Sigmoid colon (tissue), 7 donors: Measurements from ENCODE around the gene IGIP. TPM values are rescaled to one million over a fixed set of nuclear protein-coding genes. Genes with fewer than 3 reads are reported as not detected.

ENCODE experiments used
- DNase-seq: peaks from one replicate; pipeline ENCODE4 v3.0.0-alpha.2; 2019
- H3K27ac ChIP-seq, 4 donors: fragments of 200-600 bp; sonication (generic); one replicate each; pipeline ENCODE4 v1.5.1; 2016 to 2019; ENCODE audit warnings: mild to moderate bottlenecking in 1 of 4
- H3K27me3 ChIP-seq, 3 donors: fragments of 200-600 bp; sonication (generic); one replicate each; pipeline ENCODE4 v1.5.1; 2019; ENCODE audit warnings: mild to moderate bottlenecking in 1 of 3
- H3K36me3 ChIP-seq, 4 donors: fragments of 200-600 bp; sonication (generic); one replicate each; pipeline ENCODE4 v1.5.1; 2016 to 2019
- H3K4me1 ChIP-seq, 4 donors: fragments of 200-600 bp; sonication (generic); one replicate each; pipeline ENCODE4 v1.5.1; 2017 to 2019
- H3K4me3 ChIP-seq, 4 donors: fragments of 200-600 bp; sonication (generic); one replicate each; pipeline ENCODE4 v1.5.1; 2017 to 2019; ENCODE audit warnings: mild to moderate bottlenecking in 2 of 4, moderate library complexity in 1 of 4
- H3K9me3 ChIP-seq, 4 donors: fragments of 200-600 bp in 3 of 4; sonication (generic) in 3 of 4; one replicate each; pipeline versions ENCODE4 v1.5.1 to v1.6.1; 2013 to 2019
- EP300 ChIP-seq, 4 donors: sonication (generic); formaldehyde crosslinking; IDR thresholded peaks; one replicate each; pipeline ENCODE4 v1.6.1; 2017; ENCODE audit warnings: antibody characterized with exemption in 4 of 4
- POLR2A ChIP-seq, 2 donors: fragments of 450-650 bp; IDR thresholded peaks; one replicate each; pipeline ENCODE4 v1.6.1; 2016; ENCODE audit warnings: antibody characterized with exemption in 2 of 2, mild to moderate bottlenecking in 2 of 2, moderate library complexity in 2 of 2
- POLR2AphosphoS5 ChIP-seq, 4 donors: sonication (generic); formaldehyde crosslinking; IDR thresholded peaks; one replicate each; pipeline ENCODE4 v1.6.1; 2017; ENCODE audit warnings: antibody characterized with exemption in 4 of 4
- WGBS, 2 donors: extraction: QIAGEN DNeasy Blood & Tissue Kit; methylation state at CpG; one replicate each; pipeline ENCODE4 v1.1.7; 2013; 5-methylcytosine and 5-hydroxymethylcytosine counted together
- intact Hi-C: fragments of 100-400 bp; cut with DNase I; formaldehyde crosslinking; loops from one replicate; pipeline ENCODE4 v1.15.1; 2023
- polyA plus RNA-seq, 3 donors: library from polyadenylated mRNA; stranded (reverse); fragments of 200-250 nt; gene quantifications; one replicate each; pipeline ENCODE4 v1.2.3, GENCODE V29; 2013
- total RNA-seq, 4 donors: library from RNA; depleted of rRNA; stranded (reverse); fragments of >200 nt; gene quantifications; one replicate each; pipeline ENCODE4 v1.1.0, GENCODE V29; 2016
- TF ChIP-seq, protein P1 (sequence below), 4 experiments: fragments of 450-650 bp in 3 of 4; fragments of 200-600 bp in 1 of 4; IDR thresholded peaks; one replicate each; pipeline ENCODE4 v1.5.1; 2016 to 2019; ENCODE audit warnings: antibody characterized with exemption in 4 of 4, mild to moderate bottlenecking in 3 of 4, moderate library complexity in 2 of 4
- donor health status: healthy with polysubstance abuse.
- donor health status: Bipolar disorder and iron deficiency.
- donor health status: healthy.

IGIP gene
- total and polyA plus RNA-seq, 7 donors = 3.5 to 35.2 (median 24.7) TPM

DNA sequence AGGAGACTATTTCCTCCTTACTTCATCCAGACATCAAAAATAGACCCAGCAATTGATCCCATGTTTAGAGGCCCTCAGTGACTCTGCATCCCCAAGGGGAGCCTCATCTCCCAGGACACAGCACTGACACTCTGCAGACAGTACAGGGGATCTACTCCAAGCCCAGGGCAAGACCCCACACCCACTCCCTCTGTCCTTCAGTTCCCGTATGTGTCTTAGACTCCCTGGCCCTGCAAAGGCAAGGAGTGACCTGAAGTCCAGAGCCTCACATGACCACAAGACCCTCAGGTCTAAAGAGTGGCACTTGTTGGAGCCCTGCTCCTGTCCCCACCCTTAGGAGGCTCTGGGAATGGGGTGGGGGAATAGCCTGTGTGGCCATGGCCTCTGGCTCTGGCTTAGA is 21.7 kb downstream of the IGIP start:
- WGBS, 2 donors = 96 to 97% methylated on average over 1 of the region's 1 CpG
- intact Hi-C loops = loop anchor here (1.0 to 10.0 kb wide), 3 partner anchors 9 to 360 kb away; no protein-coding TSS in a partner anchor
- Histone ChIP-seq H3K27me3 (no peaks in the 10 kb centered on the region), H3K27ac (no peak overlapping the region), H3K36me3 (no peaks in the 10 kb centered on the region), H3K4me3 (no peak overlapping the region), H3K9me3 (no peaks in the 10 kb centered on the region), H3K4me1 (peaks cover 0 to 20% (median 16%) of the 10 kb centered on the region in 4 donors)
- TF ChIP-seq POLR2AphosphoS5 (IDR thresholded peaks at IDR 0.05) = no peak
- TF ChIP-seq POLR2A (IDR thresholded peaks at IDR 0.05) = no peak
- no peak for TF ChIP-seq EP300 (IDR thresholded peaks at IDR 0.05)
- TF ChIP-seq, protein P1, sequence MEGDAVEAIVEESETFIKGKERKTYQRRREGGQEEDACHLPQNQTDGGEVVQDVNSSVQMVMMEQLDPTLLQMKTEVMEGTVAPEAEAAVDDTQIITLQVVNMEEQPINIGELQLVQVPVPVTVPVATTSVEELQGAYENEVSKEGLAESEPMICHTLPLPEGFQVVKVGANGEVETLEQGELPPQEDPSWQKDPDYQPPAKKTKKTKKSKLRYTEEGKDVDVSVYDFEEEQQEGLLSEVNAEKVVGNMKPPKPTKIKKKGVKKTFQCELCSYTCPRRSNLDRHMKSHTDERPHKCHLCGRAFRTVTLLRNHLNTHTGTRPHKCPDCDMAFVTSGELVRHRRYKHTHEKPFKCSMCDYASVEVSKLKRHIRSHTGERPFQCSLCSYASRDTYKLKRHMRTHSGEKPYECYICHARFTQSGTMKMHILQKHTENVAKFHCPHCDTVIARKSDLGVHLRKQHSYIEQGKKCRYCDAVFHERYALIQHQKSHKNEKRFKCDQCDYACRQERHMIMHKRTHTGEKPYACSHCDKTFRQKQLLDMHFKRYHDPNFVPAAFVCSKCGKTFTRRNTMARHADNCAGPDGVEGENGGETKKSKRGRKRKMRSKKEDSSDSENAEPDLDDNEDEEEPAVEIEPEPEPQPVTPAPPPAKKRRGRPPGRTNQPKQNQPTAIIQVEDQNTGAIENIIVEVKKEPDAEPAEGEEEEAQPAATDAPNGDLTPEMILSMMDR (IDR thresholded peaks at IDR 0.05) = no peak
- DNase-seq = no peak

DNA sequence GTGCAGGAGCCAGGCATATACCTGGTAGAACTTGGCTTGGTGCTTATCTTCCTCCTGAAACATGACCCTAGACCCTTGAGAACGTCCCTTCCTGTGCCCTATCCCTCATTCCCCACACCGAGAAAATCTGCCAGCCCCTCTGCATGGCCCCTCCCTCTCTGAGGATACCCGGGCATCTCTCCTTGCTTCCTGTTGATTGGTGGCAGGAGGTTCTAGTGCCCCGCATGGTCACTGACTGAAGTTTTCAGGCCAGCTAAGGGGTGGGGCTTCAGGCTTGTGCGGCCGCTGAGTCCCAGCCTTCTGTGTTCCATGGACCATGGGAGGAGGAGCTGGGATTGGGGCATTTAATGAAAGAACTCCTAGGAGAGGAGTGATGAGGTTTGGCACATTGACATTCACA is 22.8 kb downstream of the IGIP start:
- H3K36me3 ChIP-seq = no peaks in the 10 kb centered on the region
- H3K27me3 ChIP-seq = no peaks in the 10 kb centered on the region
- H3K4me1 ChIP-seq = peaks cover 0 to 22% (median 18%) of the 10 kb centered on the region in 4 donors
- no peak for DNase-seq
- intact Hi-C loops = loop anchor here (5.0 to 10.0 kb wide), 2 partner anchors 284 to 361 kb away; no protein-coding TSS in a partner anchor
- WGBS, 2 donors = 57 to 70% methylated on average over 6 of the region's 6 CpGs
- TF ChIP-seq, protein P1 (IDR thresholded peaks at IDR 0.05) = no peak
- TF ChIP-seq EP300 (IDR thresholded peaks at IDR 0.05) = no peak
- no peak for TF ChIP-seq POLR2A (IDR thresholded peaks at IDR 0.05)
- no peak for TF ChIP-seq POLR2AphosphoS5 (IDR thresholded peaks at IDR 0.05)
- H3K9me3 ChIP-seq = no peaks in the 10 kb centered on the region
- no peak overlapping the region for H3K27ac ChIP-seq
- no peak overlapping the region for H3K4me3 ChIP-seq

DNA sequence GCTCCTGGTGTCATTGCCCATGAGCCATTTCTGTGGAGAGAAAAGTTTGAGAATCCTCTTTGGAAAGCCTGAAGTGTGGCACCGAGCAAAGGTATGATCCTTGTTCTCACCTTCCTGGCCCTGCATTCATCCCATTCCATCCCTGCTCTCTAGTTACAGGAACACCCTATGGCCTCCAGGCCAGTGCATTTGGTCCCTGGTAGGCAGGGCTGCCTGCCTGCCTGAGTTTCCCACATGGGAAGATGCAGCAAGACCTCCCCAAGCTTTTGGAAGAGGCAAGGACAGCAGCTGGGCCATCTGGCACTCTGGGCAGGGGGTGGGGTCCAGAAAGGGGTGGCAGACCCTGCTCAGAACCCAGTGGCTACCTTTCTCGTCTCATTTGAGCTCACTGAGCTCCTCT is 24.5 kb downstream of the IGIP start:
- Histone ChIP-seq H3K9me3 (no peaks in the 10 kb centered on the region), H3K4me1 (peaks cover 0 to 20% (median 15%) of the 10 kb centered on the region in 4 donors), H3K27ac (no peak overlapping the region), H3K36me3 (no peaks in the 10 kb centered on the region), H3K4me3 (no peak overlapping the region), H3K27me3 (no peaks in the 10 kb centered on the region)
- DNase-seq = no peak
- no peak for TF ChIP-seq POLR2A (IDR thresholded peaks at IDR 0.05)
- TF ChIP-seq POLR2AphosphoS5 (IDR thresholded peaks at IDR 0.05) = no peak
- TF ChIP-seq, protein P1 (IDR thresholded peaks at IDR 0.05) = no peak
- no peak for TF ChIP-seq EP300 (IDR thresholded peaks at IDR 0.05)
- intact Hi-C loops = no loop called here
- 90 to 93% methylated on average over 2 of the region's 2 CpGs for WGBS, 2 donors

DNA sequence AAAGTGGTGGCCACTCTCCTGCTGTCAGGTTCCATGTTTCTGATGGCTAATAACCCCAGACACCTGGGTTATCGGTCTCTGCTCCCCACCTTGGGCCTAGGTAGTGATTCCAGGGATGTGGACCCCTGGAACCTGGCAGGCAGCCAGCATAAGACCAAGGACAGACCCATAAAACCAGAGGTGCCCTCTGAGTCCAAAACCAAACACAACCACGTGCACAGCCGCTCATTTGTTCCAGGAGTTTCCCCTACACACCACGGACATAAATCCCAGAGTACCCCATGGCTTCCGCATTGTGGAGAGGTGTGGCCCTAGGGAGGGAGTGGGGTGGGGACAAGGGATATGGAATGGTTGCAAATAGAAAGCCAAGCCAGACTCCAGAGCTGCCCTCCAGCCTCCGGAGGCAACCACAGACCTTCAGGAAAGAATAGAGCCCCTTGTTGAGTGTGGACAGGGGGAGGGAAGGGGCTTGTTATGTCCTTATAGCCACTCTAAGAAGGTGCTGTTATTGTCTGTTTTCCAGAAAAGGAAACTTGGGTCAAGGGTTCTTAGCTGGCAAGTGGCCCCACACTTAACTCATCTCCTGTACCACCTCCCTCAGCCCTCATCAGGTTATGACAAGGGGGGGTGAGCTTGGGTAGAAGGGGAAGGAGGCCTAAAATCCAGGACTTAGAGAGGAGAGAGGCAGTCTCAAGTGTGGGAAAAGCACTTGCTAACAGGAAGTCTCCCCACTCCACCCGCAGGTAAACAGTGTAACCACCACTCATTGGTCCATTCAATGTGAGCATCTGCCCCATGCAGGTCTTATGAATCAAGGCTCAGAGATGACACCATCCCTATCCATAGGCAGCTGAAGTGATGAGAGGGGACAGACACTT is 25.6 kb downstream of the IGIP start:
- no peak for TF ChIP-seq POLR2A (IDR thresholded peaks at IDR 0.05)
- no peak for TF ChIP-seq POLR2AphosphoS5 (IDR thresholded peaks at IDR 0.05)
- TF ChIP-seq, protein P1 (IDR thresholded peaks at IDR 0.05) = no peak
- TF ChIP-seq EP300 (IDR thresholded peaks at IDR 0.05) = no peak
- intact Hi-C loops = no loop called here

More for the DNA sequence above, 25.6 kb downstream of the IGIP start:
- Histone ChIP-seq H3K4me1 (peaks cover 0 to 8% (median 4%) of the 10 kb centered on the region in 4 donors), H3K9me3 (no peaks in the 10 kb centered on the region), H3K27ac (no peak overlapping the region), H3K36me3 (no peaks in the 10 kb centered on the region), H3K4me3 (no peak overlapping the region), H3K27me3 (no peaks in the 10 kb centered on the region)
- 42 to 66% methylated on average over 7 of the region's 7 CpGs for WGBS, 2 donors
- no peak for DNase-seq
